OCI-M2 (cell line): ENCODE data around the gene TNF.

Source experiments
- DNase-seq: peaks from one replicate; lab custom pipeline; 2025; ENCODE audit not compliant: unreplicated experiment; lab: John Stamatoyannopoulos, UW

The TNF gene

DNA sequence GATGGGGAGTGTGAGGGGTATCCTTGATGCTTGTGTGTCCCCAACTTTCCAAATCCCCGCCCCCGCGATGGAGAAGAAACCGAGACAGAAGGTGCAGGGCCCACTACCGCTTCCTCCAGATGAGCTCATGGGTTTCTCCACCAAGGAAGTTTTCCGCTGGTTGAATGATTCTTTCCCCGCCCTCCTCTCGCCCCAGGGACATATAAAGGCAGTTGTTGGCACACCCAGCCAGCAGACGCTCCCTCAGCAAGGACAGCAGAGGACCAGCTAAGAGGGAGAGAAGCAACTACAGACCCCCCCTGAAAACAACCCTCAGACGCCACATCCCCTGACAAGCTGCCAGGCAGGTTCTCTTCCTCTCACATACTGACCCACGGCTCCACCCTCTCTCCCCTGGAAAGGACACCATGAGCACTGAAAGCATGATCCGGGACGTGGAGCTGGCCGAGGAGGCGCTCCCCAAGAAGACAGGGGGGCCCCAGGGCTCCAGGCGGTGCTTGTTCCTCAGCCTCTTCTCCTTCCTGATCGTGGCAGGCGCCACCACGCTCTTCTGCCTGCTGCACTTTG is at the start of gene TNF:
TSS of gene TNF (plus strand) at position 231 of the 567 bp plus-strand sequence. CDS start at position 408, 177 bp downstream.
- DNase-seq = no peak

DNA sequence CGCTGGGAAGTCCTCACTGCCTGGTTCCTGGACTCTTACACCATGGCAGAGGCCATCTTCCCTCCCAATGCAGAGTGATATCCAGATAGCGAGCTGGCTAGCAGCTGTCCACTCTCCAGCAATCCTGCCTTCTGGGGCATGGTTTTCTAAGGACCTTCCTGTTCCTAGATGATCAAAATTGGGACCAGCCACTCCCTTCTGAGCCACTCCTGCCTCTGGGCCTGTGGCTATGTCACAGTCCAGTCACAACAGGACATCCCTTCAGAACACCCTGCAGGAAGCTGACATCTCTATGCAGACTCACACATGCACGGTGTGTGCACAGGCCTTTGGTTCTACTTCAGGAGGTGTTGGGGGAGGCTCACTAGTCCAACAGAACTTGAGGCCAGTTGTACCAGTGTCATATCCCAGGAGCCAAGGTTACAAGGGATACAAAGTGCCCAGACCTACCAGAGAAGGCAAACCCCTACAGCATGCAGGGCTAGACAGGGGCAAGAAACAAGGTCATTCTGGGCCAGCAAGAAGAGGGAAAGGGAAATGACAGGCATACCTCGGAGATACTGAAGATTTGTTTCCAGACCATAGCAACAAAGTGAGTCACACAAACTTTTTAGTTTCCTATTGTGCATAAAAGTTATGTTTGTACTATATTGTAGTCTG is 49.3 kb upstream of the TNF start:
- no peak for DNase-seq

DNA sequence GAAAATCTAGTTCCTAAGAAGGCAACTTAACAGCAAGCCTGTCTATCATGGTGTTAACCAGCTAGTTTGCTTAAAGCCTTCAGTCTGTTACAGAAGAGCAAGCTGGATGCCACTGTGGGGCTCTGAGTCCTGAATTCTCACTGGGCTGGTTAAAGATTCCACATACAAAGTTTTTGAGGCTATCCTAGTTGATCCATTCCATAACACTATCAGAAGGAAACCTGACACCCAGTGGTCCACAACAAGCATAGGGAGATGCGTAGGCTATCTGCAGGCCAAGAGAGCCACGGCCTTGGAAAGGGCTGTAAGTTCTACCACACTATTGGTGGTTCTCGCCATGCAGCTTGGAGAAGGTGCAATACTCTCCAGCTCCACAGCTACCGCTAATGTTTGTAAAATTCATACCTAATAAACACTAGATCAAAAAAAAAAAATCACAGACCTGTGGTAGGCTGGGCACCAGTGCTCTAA is 47.0 kb upstream of the TNF start:
- no peak for DNase-seq

DNA sequence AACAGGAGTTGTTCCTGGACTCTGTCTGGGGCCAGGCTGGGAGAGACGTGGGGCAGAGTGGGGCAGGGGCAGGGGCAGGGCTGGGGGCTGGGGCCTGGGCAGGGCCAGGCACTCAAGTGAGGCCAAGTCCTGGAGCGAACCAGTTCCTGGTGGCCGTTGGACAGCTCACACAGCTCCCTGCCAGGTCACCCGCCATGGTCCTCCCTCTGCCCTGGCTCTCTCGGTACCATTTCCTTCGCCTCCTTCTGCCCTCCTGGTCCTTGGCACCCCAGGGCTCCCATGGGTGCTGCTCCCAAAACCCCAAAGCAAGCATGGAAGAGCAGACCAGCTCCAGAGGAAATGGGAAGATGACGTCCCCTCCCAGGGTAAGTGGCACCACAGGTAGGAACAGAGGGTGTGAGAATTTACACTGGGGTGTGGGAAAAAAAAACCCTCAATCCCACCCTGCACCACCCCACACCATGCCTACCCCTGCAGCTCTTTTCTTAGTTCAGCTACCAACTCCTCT is 46.5 kb upstream of the TNF start, which contains the start of gene MCCD1:
TSS of gene MCCD1 (plus strand) at position 142 of the 508 bp plus-strand sequence. CDS start at position 195, 53 bp downstream.
- DNase-seq = no peak

DNA sequence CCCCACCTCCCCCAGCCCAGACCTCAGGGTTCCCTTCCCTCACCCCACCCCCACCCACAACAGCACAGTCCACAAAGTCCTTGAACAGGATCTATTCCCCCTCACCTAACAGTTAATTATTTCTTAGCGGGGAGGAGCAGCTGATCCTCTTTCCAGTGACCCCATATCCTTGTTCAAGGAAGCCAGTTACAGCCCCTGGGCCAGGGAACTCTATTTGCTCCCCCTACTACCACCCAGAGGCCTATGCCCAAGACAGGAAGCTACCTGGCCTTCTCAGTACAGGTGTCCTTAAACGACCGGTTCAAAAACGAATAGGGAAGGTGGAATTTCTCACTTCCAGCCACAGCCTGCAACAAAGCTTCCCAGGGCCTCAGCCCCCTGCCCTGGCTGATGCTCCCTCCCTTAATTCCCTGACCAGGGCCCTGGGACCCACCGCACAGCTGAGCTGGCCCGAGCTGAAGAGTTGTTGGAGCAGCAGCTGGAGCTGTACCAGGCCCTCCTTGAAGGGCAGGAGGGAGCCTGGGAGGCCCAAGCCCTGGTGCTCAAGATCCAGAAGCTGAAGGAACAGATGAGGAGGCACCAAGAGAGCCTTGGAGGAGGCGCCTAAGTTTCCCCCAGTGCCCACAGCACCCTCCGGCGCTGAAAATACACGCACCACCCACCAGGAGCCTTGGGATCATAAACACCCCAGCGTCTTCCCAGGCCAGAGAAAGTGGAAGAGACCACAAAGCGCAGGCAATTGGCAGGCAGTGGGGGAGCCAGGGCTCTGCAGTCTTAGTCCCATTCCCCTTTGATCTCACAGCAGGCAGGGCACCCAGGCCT is 45.8 kb upstream of the TNF start:
- DNase-seq = no peak

DNA sequence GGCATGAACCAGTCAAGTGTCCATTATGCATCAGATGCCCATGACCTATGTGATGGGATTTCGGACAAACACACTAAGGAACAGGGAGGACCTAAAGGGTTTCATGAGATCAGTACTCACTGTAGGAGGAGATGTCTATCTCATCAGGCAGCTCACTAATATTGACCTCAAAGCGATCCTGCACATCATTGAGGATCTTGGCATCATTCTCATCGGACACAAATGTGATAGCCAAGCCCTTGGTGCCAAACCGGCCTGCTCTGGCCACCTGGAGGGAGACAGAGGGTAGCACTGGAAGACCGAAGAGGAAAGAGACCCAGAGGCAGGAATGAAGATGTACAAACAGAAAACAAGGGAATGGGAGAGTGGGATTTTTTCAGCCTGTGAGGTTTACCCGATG is 44.7 kb upstream of the TNF start:
- no peak for DNase-seq

DNA sequence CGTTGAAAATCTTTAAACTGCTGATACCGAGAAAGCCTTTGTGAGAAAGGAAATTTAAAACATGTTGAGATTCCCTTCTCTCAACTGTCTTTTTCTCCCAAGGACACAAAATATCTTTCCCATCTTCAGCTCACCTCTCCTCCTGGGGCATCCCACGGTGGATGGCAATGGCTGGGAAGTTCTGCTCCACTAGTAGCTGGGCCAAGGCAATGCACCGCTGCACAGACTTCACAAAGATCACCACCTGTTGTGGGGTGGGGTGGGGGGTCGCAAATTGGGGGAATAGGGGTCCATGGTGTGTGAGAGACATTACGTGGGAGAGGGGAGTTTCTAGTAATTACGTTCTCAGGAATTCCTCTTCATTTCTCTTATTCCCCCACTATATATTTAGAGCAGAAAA is 44.2 kb upstream of the TNF start:
- no peak for DNase-seq

DNA sequence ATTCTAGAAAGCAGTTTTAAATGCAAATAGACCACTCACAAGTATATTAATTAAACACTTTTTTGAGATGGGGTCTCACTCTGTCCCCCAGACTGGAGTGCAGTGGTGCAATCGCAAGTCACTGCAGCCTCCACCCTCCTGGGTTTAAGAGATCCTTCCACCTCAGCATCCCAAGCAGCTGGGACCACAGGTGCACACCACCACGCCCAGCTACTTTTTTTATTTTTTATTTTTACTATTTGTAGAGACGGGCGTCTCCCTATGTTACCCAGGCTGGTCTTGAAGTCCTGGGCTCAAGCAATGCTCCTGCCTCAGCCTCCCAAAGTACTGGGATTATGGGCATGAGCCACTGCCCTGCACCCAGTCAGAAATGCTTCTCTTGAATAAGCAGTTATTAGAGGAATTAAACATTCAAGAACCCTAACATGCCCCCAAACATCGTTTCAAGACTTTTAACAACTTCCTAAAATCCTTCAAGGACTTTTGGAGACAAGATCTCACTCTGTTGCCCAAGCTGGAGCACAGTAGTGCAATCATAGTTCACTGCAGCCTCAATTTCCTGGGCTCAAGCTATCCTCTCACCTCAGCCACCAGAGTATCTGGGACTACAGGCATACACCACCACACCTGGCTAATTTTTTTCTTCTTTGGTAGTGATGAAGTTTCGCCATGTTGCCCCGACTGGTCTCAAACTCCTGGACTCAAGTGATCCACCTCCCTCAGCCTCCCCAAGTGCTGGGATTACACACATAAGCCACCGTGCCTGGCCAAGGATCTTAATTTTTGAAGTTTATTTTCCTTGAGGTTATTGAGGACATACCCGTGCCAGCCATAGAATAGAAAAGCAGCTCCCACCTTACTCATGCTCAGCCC is 43.4 kb upstream of the TNF start:
- DNase-seq = no peak

DNA sequence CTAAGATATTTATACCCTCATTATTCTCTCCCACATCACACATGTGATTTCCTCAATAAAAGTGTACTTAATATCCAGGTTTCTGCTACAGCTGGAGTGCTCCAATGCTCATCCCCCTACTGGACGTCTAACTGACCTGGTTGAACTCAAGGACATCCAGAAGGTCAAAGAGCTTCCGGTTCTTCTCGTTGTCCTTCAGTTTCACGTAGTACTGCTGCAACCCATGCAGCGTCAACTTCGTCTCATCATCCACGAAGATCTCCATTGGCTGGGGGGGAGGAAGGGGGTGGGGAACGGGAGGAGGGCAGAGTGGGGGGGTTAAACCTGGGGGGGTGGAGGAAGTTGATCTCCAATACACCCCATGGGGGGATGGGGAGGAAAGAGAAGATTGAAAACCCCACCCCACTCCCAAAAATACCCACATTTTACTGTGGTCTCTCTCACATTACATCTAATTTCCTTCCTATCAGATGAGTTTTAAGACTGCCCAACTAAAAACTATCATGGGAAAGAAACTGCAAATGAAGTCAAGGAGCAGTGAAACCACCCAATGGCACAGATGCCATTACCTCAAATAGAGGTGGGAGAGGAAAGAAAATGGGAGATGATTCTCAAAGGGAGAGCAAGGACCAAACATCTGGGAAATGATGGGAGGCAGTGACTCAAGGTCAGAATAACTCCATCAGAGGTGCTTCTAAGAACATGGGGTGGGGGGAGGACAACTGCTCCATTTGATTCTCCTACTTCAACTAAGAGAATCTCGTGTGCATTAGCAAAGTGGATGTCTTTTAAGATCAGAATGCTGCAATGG is 42.5 kb upstream of the TNF start:
- no peak for DNase-seq

DNA sequence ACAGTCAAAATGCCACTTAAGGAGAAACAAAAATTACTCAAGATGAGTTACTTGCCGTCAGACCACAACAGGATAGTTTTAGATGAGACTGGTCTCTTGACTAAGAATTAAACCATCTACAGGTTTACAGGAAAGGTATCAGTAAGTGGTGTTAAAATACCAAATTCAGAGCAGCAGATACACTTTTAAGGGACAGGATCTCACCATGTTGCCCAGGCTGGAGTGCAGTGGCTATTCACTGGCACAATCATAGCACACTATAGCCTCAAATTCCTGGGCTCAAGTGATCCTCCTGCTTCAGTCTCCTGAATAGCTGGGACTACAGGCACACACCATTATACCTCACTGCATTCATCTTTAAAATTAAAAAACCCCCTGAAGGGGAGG is 41.9 kb upstream of the TNF start:
- no peak for DNase-seq

DNA sequence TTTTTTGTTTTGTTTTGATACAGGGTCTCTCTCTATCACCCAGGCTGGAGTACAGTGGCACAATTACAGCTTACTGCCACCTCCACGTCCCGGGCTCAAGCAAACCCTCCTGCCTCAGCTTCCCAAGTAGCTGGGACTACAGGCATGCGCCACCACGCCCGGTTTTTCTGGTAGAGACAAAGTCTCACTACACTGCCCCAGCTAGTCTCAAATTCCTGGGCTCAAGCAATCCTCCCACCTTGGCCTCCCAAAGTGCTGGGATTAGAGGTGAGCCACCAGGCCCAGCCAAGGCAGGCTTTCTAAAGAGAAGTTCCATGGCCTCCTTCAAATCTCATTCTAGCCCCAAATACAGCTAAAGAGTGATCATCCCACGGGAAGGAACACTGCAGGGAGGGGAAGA is 41.4 kb upstream of the TNF start:
- no peak for DNase-seq

DNA sequence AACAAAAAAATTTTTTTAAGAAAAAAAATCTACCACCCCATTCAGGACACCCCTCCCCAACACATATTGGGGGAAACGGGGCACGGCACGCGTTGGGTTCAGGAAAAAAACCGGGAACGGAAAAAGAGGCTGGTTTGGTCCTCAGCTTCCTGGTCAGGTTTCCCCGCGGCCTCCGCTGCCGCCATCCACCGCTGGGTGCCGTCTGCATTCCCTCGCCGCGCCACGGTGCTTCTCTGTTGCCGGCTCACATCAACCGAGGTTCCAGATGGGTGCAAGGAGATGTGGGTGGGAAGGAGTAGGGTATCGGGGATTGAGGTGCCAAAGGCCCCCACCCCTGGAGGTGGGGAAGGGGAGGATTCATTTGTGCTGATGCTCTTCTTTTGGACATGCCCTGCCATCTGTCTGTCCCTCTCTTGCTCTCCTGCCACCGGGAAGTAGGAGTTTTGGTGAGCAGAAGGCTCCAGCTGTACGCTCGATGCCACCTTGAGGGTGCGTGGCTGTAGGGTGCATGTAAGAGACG is 40.8 kb upstream of the TNF start:
- DNase-seq = no peak

DNA sequence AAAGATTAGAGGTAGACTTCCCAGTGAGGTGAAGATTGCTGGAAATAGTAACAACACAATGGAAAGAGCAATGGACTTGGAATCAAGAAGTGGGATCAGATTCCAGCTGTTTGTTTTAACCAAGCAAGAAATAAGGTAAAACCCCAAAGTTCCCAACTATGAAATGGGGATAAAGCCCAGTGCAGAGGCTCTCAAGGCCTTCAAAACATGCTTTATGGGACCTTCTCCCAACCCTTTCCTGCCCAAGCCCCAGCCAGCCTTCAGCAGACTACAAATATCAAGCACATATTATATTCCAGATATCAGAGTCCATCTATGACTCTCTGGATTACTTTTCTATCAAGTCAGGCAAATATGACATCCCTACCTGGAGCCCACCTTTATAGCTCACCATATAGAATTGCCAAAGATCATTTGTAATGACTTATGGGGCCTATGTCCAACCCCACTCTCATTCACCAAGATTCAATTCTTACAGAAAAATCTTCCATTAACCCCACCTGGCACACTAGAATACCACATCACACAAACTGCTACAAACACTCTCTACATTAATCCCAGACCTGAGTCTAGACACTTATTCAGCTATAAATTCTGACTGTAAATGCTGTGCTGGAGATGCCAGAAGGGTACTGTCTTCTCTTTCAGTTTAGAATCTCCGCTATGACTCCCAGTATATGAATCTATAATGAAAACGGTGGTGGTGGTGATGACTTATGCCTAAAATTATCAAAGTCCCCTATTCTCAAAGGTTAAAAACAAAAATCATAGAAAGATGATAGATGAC is 39.6 kb upstream of the TNF start:
- no peak for DNase-seq

DNA sequence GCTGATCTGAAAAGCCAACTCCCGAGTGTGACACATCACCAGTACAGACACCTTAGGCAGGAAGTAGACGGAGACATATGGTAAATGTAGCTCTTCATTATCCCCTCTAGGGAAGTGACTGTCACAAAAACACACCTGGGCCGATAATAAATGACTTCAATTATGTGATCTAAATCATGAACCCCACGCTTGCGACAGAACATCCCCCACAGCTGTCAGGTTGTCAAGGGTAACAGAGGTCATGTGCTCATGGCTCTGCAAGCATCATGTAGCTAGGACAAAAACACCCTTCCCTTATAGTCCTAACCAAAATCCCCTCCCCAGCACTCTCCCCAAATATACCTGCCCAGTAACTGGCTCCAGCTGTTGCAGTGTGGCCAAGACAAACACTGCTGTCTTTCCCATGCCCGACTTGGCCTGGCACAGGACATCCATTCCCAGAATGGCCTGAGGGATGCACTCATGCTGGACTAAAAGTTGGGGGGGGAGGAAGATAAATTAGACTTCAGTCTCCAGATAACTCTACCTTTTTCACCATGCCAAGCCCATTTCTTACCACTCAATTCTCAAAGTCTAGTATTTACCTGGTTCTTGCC is 36.5 kb upstream of the TNF start:
- no peak for DNase-seq

DNA sequence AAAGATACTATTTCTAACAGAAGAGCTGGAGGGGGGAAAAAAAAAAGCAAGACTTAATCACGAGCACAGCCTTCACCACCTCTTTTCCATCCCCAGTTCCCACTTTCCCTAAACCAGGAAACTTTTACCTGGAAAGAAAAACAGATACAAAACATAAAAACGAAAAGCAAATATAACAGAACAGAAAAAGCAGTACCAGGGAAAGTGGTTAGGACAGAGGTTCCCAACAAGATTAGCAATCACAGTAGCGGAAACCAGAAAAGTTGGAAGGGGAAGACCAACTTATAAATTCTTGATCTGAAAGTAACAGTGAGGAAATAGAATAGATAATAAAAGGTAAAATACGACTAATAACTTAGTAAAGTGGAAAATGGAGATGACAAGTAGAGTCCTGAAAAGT is 34.7 kb upstream of the TNF start:
- no peak for DNase-seq

DNA sequence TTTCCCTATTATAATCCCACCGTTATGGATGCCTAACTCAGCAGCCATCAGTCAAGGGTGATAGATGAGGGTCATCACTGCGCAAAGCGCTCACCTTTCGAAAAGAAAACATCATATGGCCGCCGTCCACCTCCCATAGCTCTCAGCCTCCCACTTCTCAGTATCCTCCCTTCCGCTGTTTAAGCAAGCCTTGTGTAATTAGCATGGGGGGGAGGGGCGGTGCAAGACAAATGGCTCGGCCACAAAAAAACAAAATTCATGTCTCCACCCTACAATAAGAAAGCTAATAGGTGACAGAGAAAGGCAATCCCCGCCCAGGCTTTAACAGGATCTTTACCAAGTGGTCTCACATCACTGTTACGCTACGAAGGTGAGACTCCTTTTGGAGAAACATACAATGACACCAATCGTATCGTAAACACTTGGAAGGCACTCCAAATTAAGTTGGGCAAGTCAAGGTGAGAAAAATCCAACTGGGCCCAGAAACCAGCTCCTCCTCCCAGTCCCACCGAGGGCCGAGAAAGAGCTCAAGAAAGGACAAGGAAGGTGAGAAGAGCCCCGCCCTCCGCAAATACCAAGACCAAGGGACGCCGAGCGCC is 34.2 kb upstream of the TNF start:
- no peak for DNase-seq

DNA sequence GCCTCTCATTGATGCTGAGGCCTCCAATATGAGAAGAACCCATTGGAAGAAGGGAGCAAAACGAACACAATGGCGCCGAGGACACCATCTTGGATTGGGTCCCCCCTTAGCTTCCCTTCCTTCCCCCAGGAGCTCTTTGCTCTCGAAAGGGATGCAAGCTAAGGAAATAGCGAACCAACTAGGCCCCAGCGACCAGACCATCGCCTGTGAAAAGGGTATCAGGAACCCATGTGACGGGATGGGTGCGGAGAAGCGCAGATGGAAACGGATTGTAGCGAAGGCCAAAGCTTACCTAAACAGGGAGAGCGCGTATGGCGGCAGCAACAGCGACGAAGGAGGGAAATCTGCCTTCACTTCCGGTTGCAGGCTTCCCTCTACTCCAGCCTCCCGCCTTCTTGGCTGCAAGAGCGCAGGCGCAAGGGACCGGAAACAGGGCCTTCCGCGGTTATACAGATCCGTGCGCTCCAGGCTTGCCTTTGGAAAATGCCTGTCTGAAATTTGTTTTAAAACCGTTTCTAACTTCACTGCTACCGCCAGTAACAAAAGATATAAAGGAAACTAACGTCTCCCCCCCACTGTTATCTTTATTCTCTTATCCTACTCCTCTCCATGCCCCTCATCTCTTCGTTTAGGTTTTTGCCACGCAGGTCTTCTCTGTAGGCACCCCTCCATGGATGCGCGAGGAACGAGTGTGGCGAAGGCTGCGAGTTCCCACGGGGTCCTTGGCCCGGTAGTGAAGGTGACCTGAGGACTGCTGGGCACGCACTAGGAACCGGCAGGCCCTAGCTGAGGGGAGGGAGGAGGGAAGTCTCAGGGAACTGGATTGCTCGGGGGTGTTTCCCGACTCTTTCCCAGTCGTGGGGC is 33.5 kb upstream of the TNF start, which contains the start of gene DDX39B:
TSS of gene DDX39B (minus strand) at position 346 of the 864 bp plus-strand sequence. CDS start 1,471 bp downstream, outside the sequence.
- peak; percentile 88 for DNase-seq
